Neural progenitor cell (in vitro differentiated cells): ENCODE measurements around the gene FANCD2OS. TPM values are rescaled to one million over a fixed set of nuclear protein-coding genes. Genes with fewer than 3 reads are reported as not detected.
A peak's percentile ranks its signal among the peaks of the same experiment; 100 is the strongest.

Experiments used
- DNase-seq: peaks from one replicate; pipeline ENCODE4 v3.0.0-alpha.2; 2016; ENCODE audit warnings: low spot score
- H2AFZ ChIP-seq: fragments of 200-600 bp; sonication (generic); replicated peaks from 2 replicates; pipeline ENCODE4 v1.6.1; 2016; ENCODE audit warnings: antibody characterized with exemption
- H3F3A ChIP-seq: fragments of 200-600 bp; sonication (generic); 2 replicates; pipeline ENCODE4 v1.6.1; 2016; ENCODE audit warnings: antibody characterized with exemption, low read depth
- H3K27ac ChIP-seq: fragments of 200-600 bp; sonication (generic); 2 replicates; pipeline ENCODE4 v1.5.1; 2016; ENCODE audit warnings: mild to moderate bottlenecking
- H3K27me3 ChIP-seq: fragments of 200-600 bp; sonication (generic); 2 replicates; pipeline ENCODE4 v1.6.1; 2016; ENCODE audit warnings: mild to moderate bottlenecking, moderate library complexity
- H3K36me3 ChIP-seq: fragments of 200-600 bp; sonication (generic); 2 replicates; pipeline ENCODE4 v1.5.1; 2016
- H3K4me1 ChIP-seq: fragments of 200-600 bp; sonication (generic); 2 replicates; pipeline ENCODE4 v1.6.1; 2016; ENCODE audit warnings: mixed run types
- H3K4me2 ChIP-seq: fragments of 200-600 bp; sonication (generic); 2 replicates; pipeline ENCODE4 v1.6.1; 2016
- H3K4me3 ChIP-seq: fragments of 200-600 bp; sonication (generic); 2 replicates; pipeline ENCODE4 v1.5.1; 2016
- H3K79me2 ChIP-seq: fragments of 200-600 bp; sonication (generic); 2 replicates; pipeline ENCODE4 v1.6.1; 2016; ENCODE audit warnings: low read depth
- H3K9ac ChIP-seq: fragments of 200-600 bp; sonication (generic); 2 replicates; pipeline ENCODE4 v1.6.1; 2016
- H3K9me3 ChIP-seq: fragments of 200-600 bp; sonication (generic); 2 replicates; pipeline ENCODE4 v1.5.1; 2016; ENCODE audit warnings: low read depth
- H4K20me1 ChIP-seq: fragments of 200-600 bp; sonication (generic); 2 replicates; pipeline ENCODE4 v1.6.1; 2016; ENCODE audit warnings: low read depth
- H3K27ac Mint-ChIP-seq: 3 replicates; pipeline ENCODE4 v1.8.0; 2021; ENCODE audit warnings: mixed read lengths
- H3K27me3 Mint-ChIP-seq: 2 replicates; pipeline ENCODE4 v1.8.0; 2022; ENCODE audit warnings: low read depth, mild to moderate bottlenecking, inconsistent platforms, moderate library complexity, mixed read lengths; ENCODE audit not compliant: insufficient read depth
- H3K36me3 Mint-ChIP-seq: 3 replicates; pipeline ENCODE4 v1.8.0; 2021; ENCODE audit warnings: mixed read lengths
- H3K4me1 Mint-ChIP-seq: 3 replicates; pipeline ENCODE4 v1.8.0; 2021; ENCODE audit warnings: mixed read lengths
- H3K4me3 Mint-ChIP-seq: 3 replicates; pipeline ENCODE4 v1.8.0; 2021; ENCODE audit warnings: mild to moderate bottlenecking, moderate library complexity, mixed read lengths
- H3K9me3 Mint-ChIP-seq: 3 replicates; pipeline ENCODE4 v1.8.0; 2020; ENCODE audit warnings: mixed read lengths
- CTCF ChIP-seq: fragments of 200-600 bp; sonication (generic); IDR thresholded peaks from 2 replicates; pipeline ENCODE4 v1.5.1; 2017; ENCODE audit warnings: antibody characterized with exemption, mild to moderate bottlenecking
- EZH2 ChIP-seq: fragments of 200-600 bp; sonication (generic); IDR thresholded peaks from 2 replicates; pipeline ENCODE4 v1.6.1; 2017; ENCODE audit warnings: antibody characterized with exemption, mild to moderate bottlenecking, moderate library complexity
- EZH2phosphoT487 ChIP-seq: fragments of 200-600 bp; sonication (generic); IDR thresholded peaks from 2 replicates; pipeline ENCODE4 v1.6.1; 2017; ENCODE audit warnings: antibody characterized with exemption
- total RNA-seq: library from RNA; depleted of rRNA; stranded (reverse); fragments of >200 nt; gene quantifications from 2 replicates; pipeline ENCODE4 v1.2.3, GENCODE V29; 2015; ENCODE audit warnings: low replicate concordance

Gene FANCD2OS
- total RNA-seq: not detected in 2 replicates

DNA sequence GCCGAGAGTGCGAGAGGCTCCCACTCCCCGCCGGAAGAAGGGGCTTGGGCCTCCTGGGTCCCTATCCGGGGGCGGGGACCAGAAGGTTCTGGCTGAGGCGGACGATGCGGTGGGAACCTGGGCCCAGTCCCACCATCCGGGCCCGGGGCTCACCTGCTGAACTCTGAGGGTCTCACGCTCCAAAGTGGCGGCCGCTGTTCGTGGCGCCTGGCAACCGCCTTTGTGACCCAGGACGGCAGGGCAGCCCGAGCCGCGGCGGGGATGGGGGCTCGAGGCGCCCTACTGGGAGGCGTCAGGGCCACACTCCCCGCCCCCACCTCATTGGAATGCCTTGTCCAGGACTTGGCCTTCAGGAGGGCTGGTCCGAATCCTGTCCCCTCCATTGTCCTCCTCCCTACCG lies at the start of gene FANCD2OS:
FANCD2OS (minus strand) TSS at position 165 of the 400 bp plus-strand sequence. CDS start 3,481 bp downstream, outside the sequence.
- Histone ChIP-seq H3K27ac (no peak within 1 kb of the TSS), H3K4me1 (no peaks in the 10 kb centered on the region), H3K9me3 (no peaks in the 10 kb centered on the region), H3K27me3 (no peaks in the 10 kb centered on the region), H3K79me2 (no peaks in the 10 kb centered on the region), H3F3A (no peaks in the 10 kb centered on the region), H3K4me3 (no peak within 1 kb of the TSS), H3K9ac (no peak within 1 kb of the TSS), H4K20me1 (no peaks in the 10 kb centered on the region), H2AFZ (no peak within 1 kb of the TSS), H3K36me3 (no peaks in the 10 kb centered on the region), H3K4me2 (no peak within 1 kb of the TSS)
- H3K4me1 Mint-ChIP-seq: no peaks in the 10 kb centered on the region
- H3K27ac Mint-ChIP-seq: no peak within 1 kb of the TSS
- DNase-seq: no peak
- H3K9me3 Mint-ChIP-seq: no peaks in the 10 kb centered on the region
- H3K27me3 Mint-ChIP-seq: peaks cover 3% of the 10 kb centered on the region
- no peak for TF ChIP-seq EZH2phosphoT487
- no peak for TF ChIP-seq EZH2
- no peak for TF ChIP-seq CTCF
- peaks cover 3% of the 10 kb centered on the region for H3K36me3 Mint-ChIP-seq
- peak within 1 kb of the TSS; percentile 33 for H3K4me3 Mint-ChIP-seq

GRCh38 chr3:10157031-10157430 lies 49.0 kb upstream of the FANCD2OS start:
- Histone ChIP-seq H3K36me3 (no peaks in the 10 kb centered on the region), H3K4me2 (no peak overlapping the region), H3K27me3 (no peaks in the 10 kb centered on the region), H3K9me3 (no peaks in the 10 kb centered on the region), H3K27ac (no peak overlapping the region), H3K4me1 (no peaks in the 10 kb centered on the region), H3F3A (no peaks in the 10 kb centered on the region), H4K20me1 (no peaks in the 10 kb centered on the region), H2AFZ (no peak overlapping the region), H3K9ac (no peak overlapping the region), H3K4me3 (no peak overlapping the region), H3K79me2 (no peaks in the 10 kb centered on the region)
- Mint-ChIP-seq H3K27ac (no peak overlapping the region), H3K4me1 (peaks cover 3% of the 10 kb centered on the region), H3K4me3 (no peak overlapping the region), H3K9me3 (no peaks in the 10 kb centered on the region), H3K27me3 (peaks cover 2% of the 10 kb centered on the region), H3K36me3 (peaks cover 7% of the 10 kb centered on the region)
- no peak for DNase-seq
- no peak for TF ChIP-seq EZH2
- TF ChIP-seq CTCF: no peak
- no peak for TF ChIP-seq EZH2phosphoT487

GRCh38 chr3:10155658-10156057 lies 47.6 kb upstream of the FANCD2OS start:
- Histone ChIP-seq H3K9ac (no peak overlapping the region), H3F3A (no peaks in the 10 kb centered on the region), H2AFZ (no peak overlapping the region), H3K79me2 (no peaks in the 10 kb centered on the region), H4K20me1 (no peaks in the 10 kb centered on the region), H3K36me3 (peaks cover 8% of the 10 kb centered on the region), H3K4me3 (no peak overlapping the region), H3K9me3 (no peaks in the 10 kb centered on the region), H3K27me3 (no peaks in the 10 kb centered on the region), H3K4me2 (no peak overlapping the region), H3K4me1 (no peaks in the 10 kb centered on the region), H3K27ac (no peak overlapping the region)
- H3K4me3 Mint-ChIP-seq: no peak overlapping the region
- no peak for DNase-seq
- no peaks in the 10 kb centered on the region for H3K9me3 Mint-ChIP-seq
- no peak overlapping the region for H3K27ac Mint-ChIP-seq
- peaks cover 14% of the 10 kb centered on the region for H3K36me3 Mint-ChIP-seq
- peaks cover 2% of the 10 kb centered on the region for H3K27me3 Mint-ChIP-seq
- peaks cover 2% of the 10 kb centered on the region for H3K4me1 Mint-ChIP-seq
- TF ChIP-seq EZH2: no peak
- no peak for TF ChIP-seq EZH2phosphoT487
- TF ChIP-seq CTCF: no peak

- Mint-ChIP-seq H3K27me3 (peaks cover 2% of the 10 kb centered on the region), H3K36me3 (peaks cover 19% of the 10 kb centered on the region), H3K9me3 (no peaks in the 10 kb centered on the region), H3K4me1 (no peaks in the 10 kb centered on the region), H3K27ac (no peak overlapping the region), H3K4me3 (no peak overlapping the region)
- no peak for DNase-seq
- Histone ChIP-seq H3F3A (no peaks in the 10 kb centered on the region), H4K20me1 (no peaks in the 10 kb centered on the region), H3K79me2 (no peaks in the 10 kb centered on the region), H3K36me3 (peaks cover 13% of the 10 kb centered on the region), H3K27me3 (no peaks in the 10 kb centered on the region), H2AFZ (no peak overlapping the region), H3K4me1 (no peaks in the 10 kb centered on the region), H3K9me3 (no peaks in the 10 kb centered on the region), H3K4me2 (no peak overlapping the region), H3K4me3 (no peak overlapping the region), H3K27ac (no peak overlapping the region), H3K9ac (no peak overlapping the region)
- TF ChIP-seq EZH2: no peak
- TF ChIP-seq EZH2phosphoT487: no peak
- no peak for TF ChIP-seq CTCF
Measured at GRCh38 chr3:10155123-10155472, 47.0 kb upstream of the FANCD2OS start.
